Amygdala (tissue), 56 donors: ENCODE measurements around the gene ARCN1.
A peak's percentile ranks its signal among the peaks of the same experiment; 100 is the strongest.
"Not testable (repeated sequence)": the region's sequence is repeated elsewhere in the genome, so short reads cannot be mapped to it uniquely, and the experiment has no call there.

ENCODE experiments used
- DNase-seq, 56 donors: peaks; one replicate each; lab custom pipeline; 2025; lab: John Stamatoyannopoulos, UW

The ARCN1 gene

DNA sequence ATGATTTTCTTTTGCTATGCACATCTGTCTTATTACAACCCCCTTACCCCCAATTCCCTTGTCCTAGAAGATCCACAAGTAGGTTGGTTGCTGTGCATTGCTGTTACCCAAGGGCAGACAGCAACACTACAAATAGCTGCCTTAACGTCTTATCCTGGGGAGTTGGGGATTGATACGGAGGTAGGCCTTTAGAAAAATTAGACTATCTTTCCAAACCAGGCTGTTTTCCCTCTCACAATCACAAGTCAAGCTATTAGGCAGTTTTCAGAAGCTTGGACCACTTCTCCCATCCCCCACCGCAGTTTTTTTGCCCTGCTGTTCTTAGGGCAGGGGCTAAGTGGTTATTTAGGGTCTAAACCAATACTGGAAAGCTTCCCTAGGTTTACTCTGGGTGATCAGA is 32.4 kb downstream of the ARCN1 start:
- no peak for DNase-seq

GRCh38 chr11:118605116-118605867 is 33.1 kb downstream of the ARCN1 start:
- DNase-seq = peak in 16 of 56 donors; percentile 26 to 63 (median 44)

DNA sequence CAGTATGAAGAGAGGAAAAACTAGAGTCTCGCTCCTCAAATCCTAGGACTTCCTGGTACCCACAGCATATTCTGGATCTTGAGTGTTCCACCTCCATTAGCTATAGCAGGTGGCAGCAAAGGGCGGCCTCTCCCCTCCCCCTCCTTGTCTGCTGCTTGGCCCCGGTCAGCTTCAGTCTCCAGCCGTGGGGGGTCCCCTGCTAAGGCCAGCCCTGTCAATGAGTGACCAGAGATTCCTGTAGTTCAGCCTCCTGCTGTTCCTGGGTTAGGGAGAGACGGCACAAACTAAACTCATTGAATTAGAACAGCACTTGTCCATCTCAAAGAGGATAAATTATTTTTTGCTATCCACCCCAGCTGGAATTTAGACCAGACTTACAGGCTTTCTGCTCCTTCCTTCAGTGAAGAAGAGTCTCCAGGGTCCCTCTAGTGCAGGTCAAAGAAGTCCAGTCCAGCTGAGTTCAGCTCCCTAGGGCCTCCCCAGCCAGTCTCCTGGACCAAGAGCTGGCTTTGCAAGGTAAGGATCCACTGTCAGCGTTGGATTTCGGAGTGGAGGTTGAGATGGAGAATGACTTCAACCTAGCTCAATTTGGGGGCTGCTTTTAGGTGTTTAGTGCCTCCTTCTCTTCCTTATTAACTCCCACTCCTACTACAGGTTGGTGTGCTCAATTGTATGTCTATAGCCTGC is 34.1 kb downstream of the ARCN1 start:
- DNase-seq = peak in 2 of 56 donors; percentile 18 to 52

DNA sequence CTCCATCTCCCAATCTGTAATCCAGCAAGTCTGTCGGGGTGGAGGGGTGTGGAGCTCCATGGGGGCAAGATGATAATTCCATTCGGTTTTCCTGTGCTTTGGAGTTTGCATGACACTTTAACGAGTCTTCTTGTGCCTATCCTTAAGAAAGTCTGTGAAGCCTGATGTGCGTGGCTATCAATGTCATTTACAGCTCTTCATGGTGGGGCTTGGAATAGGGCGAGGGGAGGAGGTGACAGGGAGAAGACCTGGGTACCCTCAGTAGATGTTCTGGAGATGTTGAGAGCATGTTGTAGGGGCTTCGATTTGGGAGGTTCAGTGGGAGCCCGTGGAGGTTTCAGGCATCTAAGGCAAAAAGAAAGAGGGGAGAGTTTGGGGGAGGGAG is 34.6 kb downstream of the ARCN1 start:
- peak in 1 of 56 donors; percentile 57 for DNase-seq

DNA sequence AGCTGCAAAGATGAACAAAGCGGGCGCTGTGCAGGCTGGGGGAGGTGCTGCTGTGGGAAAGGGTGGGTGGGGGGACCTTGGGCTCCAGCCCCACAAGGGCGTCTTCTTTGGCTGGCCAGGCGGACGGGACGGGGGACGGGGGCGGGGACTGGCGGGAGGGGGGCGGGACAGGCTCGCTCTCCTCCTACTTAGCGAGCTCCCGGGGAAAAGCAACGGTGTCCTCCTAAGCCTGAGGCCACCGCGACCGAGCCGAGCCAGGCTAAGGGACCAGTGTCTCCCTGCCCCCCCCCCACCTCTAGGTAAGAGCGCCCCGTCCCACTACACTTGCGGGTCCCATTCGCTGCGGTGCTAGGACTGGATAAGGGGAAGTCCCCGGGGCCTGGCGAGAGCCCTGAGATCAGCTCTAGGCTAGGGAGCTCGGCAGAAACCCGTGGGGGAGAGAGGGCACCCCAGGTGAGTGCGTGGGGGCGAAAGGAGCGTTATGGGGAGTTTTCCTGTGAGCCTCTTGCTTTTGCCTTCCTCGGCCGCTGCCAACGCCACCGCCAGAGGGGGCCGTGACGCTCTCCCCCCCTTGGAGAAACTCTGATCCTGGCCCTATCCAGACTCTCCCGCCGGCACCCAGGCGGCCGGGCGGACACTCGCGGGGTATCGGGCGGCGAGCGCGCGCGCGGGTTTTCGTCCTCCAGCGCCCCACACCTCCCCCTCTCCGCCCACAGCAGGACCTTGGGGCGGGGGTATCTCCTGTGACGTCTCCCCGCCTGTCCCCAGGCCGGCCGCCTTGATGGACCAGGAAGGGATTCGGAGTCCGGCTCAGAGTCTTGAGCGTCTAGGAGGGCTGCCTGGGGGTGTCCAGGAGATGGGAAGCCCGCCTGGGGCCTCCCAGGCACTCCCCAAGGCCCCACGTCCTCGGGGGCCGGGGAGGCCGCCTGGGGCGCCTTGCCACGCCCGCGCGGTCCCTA is 35.5 kb downstream of the ARCN1 start, which contains the start of gene PHLDB1:
Gene PHLDB1, plus strand, starts transcription at position 215 of the 959 bp plus-strand sequence. CDS start 6,222 bp downstream, outside the sequence.
- peak in 52 of 56 donors; percentile 35 to 93 (median 82) for DNase-seq

DNA sequence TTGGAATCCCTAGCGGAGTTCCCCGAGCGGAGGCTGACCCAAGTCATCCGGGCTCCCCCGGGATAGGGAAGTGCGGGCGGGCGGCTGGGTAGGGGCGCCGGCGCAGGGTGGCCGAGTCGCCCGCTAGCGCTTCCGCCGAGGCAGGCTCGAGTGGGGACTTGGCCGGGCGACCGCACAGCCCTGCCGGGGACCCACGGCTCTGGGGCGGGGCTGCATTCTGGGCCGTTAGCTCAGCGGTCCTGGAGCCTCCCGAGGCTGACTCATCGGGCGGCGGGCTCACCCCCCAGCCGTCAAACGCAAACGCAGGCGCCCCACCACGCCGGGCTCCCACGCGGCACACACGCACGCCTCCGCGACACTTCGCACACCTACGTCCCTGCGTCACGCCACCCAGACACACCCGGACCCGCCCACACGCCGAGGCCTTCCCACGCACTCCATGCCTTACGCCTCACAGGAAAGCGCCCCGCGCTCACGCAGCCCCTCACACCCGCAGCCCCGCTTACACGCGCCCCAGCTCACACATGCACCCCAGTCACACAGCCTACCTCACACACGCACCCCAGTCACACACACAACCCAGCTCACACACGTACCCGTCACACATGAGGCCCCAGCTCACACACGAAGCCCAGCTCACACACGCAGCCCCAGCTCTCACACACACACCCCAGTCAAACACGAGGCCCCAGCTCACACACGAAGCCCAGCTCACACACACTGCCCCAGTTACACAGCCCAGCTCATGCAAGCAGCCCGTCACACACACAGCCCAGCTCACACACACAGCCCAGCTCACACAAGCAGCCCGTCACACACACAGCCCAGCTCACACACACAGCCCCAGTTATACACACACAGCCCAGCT is 36.4 kb downstream of the ARCN1 start:
- peak in 35 of 56 donors; percentile 33 to 83 (median 63) for DNase-seq

GRCh38 chr11:118609380-118610224 is 37.4 kb downstream of the ARCN1 start:
- peak in 46 of 56 donors; percentile 43 to 89 (median 71) for DNase-seq

DNA sequence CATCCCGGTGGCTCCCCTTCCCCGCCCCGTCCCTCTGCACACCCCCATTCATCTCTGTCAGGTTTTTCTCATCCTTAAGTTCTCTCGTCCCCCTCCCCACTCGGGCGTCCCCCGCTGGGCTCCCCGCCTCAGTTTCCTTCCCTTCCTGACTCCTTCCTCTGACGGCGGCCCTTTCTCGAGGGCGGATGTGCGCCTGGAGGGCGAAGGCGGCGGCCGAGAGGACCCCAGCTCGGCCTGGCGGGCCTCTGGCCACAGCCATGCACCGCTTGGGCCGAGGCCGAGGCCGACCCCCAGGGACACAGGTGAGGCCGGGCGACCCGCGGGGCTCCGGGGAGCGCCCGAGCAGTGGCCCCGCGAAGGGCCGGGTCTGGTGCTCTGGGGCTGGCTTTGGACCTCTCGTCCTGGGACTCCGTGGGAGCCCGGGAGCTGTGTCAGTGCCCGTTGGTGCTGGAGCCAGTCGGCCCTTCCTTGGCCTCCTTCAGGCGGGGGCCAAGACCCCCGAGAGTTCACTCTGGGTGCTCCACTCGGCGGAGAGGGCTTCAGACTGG is 38.1 kb downstream of the ARCN1 start:
- no peak for DNase-seq

DNA sequence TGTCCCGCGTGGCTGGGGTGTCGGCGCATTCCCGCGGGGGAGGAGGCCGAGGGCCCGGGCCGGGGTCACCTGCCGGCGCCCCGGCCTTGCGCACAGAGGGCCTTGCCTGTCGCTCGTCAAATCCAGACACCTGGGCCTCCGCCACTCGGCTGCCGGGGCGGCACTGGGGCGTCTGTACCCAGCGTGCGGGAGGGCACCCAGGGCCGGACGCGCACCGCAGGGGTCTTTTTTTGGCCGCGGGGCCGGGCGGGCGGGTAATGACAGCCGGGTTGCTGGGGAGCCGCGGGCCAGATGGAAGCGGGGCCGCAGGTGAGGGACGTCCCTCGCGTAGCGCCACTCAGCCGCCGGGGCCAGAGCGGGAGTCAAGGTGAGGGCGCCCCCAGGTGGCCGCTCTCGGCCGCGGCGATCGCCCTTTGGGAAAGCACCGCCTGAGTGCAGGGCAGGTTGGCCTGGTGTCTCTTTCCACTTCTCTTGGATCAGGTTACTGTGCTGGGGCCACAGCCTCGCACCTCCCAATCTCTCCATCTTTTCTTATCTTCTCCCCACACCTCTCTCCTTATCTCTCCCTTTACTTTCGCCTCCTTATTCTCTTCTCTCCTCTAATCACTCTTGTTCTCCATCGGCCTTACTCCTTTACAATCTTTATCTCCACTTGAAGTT is 38.7 kb downstream of the ARCN1 start:
- DNase-seq = peak in 30 of 56 donors; percentile 27 to 85 (median 60)

- DNase-seq = not testable (repeated sequence)
Measured at GRCh38 chr11:118611433-118611795, 39.2 kb downstream of the ARCN1 start.

GRCh38 chr11:118612378-118612777 is 40.2 kb downstream of the ARCN1 start:
- DNase-seq = no peak

GRCh38 chr11:118614511-118614910 is 42.3 kb downstream of the ARCN1 start:
- no peak for DNase-seq

GRCh38 chr11:118615282-118615975 is 43.2 kb downstream of the ARCN1 start:
- DNase-seq = no peak

DNA sequence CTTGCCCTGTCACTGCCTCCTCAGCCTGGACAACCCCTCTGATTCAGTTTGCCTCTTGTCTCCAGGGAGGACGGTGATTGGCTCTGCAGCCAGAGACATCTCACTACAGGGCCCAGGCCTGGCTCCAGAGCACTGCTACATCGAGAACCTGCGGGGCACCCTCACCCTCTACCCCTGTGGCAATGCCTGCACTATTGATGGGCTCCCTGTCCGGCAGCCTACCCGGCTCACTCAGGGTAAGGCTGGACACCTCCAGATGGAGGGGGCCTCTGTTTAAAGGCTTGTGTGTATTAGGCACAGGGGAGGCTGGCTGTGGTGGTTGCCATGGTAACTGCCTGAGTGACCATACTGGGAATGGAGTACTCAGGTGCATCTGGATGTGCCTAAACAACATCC is 43.8 kb downstream of the ARCN1 start:
- no peak for DNase-seq

- peak in 53 of 56 donors; percentile 34 to 87 (median 71) for DNase-seq
Measured at GRCh38 chr11:118618115-118618990, 46.1 kb downstream of the ARCN1 start.

- no peak for DNase-seq
Measured at GRCh38 chr11:118618991-118619375, 46.8 kb downstream of the ARCN1 start.
